Thoracic aorta (tissue), 2 donors: ENCODE data around the gene ADGRL3. TPM values are rescaled to one million over a fixed set of nuclear protein-coding genes. Genes with fewer than 3 reads are reported as not detected.

Source experiments
- ATAC-seq: fragments of 150-250 bp; one replicate; pipeline ENCODE4 v1.8.0; 2017; ENCODE audit warnings: low read depth; ENCODE audit not compliant: insufficient number of reproducible peaks, low FRiP score
- DNase-seq: peaks from one replicate; pipeline ENCODE4 v3.0.0-alpha.2; 2020; ENCODE audit warnings: low spot score
- H3K27ac ChIP-seq, 2 donors: fragments of 200-600 bp; sonication (generic); 1 replicate in 1 of 2; 2 replicates in 1 of 2; pipeline ENCODE4 v1.5.1; 2016; ENCODE audit warnings: mild to moderate bottlenecking in 2 of 2, moderate library complexity in 2 of 2
- H3K27me3 ChIP-seq: fragments of 200-600 bp; sonication (generic); replicated peaks from 2 replicates; pipeline ENCODE4 v1.6.0; 2016; ENCODE audit warnings: mild to moderate bottlenecking; ENCODE audit not compliant: insufficient read depth
- H3K36me3 ChIP-seq: fragments of 200-600 bp; sonication (generic); one replicate; pipeline ENCODE4 v1.5.1; 2016
- H3K4me1 ChIP-seq, 2 donors: fragments of 200-600 bp; sonication (generic); 1 replicate in 1 of 2; 2 replicates in 1 of 2; pipeline versions ENCODE4 v1.5.1 to v1.6.0; 2016; ENCODE audit warnings: low read depth in 2 of 2, mild to moderate bottlenecking in 1 of 2; ENCODE audit not compliant: control insufficient read depth in 1 of 2
- H3K4me3 ChIP-seq: fragments of 200-600 bp; sonication (generic); 2 replicates; pipeline ENCODE4 v1.5.1; 2016; ENCODE audit warnings: mild to moderate bottlenecking
- H3K9me3 ChIP-seq: fragments of 200-600 bp; sonication (generic); 2 replicates; pipeline ENCODE4 v1.5.1; 2016
- total RNA-seq, 2 donors: library from RNA; depleted of rRNA; stranded (reverse); fragments of >200 nt; gene quantifications; one replicate each; pipeline versions ENCODE4 v1.1.0 to v1.2.3, GENCODE V29; 2016
- TF ChIP-seq, protein P1 (sequence below): fragments of 200-600 bp; sonication (generic); IDR thresholded peaks from one replicate; pipeline ENCODE4 v1.5.1; 2019; ENCODE audit warnings: antibody characterized with exemption

The ADGRL3 gene
- total RNA-seq, 2 donors from 2014 or later = 17.5 to 18.1 TPM

DNA sequence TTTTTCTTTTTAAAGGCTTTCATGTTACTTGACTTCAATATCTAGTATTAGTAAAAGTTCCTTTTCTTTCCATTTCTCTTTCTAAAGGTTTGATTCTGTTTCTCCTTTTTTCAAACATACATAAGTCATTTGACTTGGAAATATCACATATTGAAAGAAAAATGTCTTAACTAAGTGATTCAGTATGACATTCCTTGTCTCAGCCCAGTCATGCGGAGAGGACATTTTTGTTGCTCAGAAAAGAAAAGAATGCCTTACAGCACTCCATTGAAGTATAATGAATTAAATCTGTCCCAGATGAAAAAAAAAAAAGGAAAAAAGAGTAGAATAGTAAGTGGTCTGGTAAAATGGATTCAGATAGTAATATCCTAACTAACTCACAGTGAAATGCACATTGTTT, 466.1 kb downstream of the ADGRL3 start:
- no peak for DNase-seq
- Histone ChIP-seq H3K27me3 (no peaks in the 10 kb centered on the region), H3K36me3 (no peaks in the 10 kb centered on the region), H3K9me3 (no peaks in the 10 kb centered on the region), H3K4me1 (no peaks in the 10 kb centered on the region), H3K27ac (no peak overlapping the region), H3K4me3 (no peak overlapping the region)
- ATAC-seq = no peak
- TF ChIP-seq, protein P1, sequence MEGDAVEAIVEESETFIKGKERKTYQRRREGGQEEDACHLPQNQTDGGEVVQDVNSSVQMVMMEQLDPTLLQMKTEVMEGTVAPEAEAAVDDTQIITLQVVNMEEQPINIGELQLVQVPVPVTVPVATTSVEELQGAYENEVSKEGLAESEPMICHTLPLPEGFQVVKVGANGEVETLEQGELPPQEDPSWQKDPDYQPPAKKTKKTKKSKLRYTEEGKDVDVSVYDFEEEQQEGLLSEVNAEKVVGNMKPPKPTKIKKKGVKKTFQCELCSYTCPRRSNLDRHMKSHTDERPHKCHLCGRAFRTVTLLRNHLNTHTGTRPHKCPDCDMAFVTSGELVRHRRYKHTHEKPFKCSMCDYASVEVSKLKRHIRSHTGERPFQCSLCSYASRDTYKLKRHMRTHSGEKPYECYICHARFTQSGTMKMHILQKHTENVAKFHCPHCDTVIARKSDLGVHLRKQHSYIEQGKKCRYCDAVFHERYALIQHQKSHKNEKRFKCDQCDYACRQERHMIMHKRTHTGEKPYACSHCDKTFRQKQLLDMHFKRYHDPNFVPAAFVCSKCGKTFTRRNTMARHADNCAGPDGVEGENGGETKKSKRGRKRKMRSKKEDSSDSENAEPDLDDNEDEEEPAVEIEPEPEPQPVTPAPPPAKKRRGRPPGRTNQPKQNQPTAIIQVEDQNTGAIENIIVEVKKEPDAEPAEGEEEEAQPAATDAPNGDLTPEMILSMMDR = no peak

DNA sequence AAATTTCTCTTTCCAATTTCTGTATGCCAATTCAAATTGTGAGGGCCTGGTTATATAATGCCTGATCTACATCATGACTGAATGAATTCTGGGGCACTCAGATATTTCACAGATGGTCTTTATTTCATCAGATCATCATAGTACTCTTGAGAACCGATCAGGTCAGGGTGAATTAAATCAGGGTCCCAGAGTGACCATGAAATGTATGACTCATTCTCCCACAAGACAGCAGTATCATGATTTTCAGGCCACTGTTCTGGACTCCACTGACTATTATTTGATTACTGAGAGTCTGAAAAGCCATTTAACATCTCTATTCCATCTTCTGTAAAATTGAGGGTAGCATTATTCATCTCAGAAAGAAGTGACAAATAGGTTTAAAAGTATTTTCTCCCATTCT, 471.5 kb downstream of the ADGRL3 start:
- no peaks in the 10 kb centered on the region for H3K9me3 ChIP-seq
- ATAC-seq (no peak), DNase-seq (no peak)
- TF ChIP-seq, protein P1 = no peak
- no peak overlapping the region for H3K27ac ChIP-seq
- H3K36me3 ChIP-seq = no peaks in the 10 kb centered on the region
- H3K4me3 ChIP-seq = no peak overlapping the region
- no peaks in the 10 kb centered on the region for H3K27me3 ChIP-seq
- no peaks in the 10 kb centered on the region for H3K4me1 ChIP-seq

DNA sequence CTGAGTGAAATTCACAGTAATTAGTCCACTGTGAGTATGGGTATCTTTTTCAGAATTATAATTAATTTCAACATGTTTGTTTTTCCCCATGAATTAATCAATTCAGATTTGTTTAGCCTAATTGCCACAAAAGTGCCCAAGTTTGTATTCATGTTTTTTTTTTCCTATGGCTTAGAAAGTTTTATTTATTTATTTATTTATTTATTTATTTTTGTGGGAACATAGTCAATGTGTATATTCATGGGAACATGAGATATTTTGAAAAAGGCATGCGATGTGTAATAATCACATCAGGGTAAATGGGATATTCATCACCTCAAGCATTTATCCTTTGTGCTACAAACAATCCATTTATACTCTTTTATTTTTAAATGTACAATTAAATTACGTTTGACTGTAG, 475.3 kb downstream of the ADGRL3 start:
- ATAC-seq (no peak), DNase-seq (no peak)
- no peaks in the 10 kb centered on the region for H3K27me3 ChIP-seq
- no peaks in the 10 kb centered on the region for H3K4me1 ChIP-seq
- H3K9me3 ChIP-seq = no peaks in the 10 kb centered on the region
- no peak overlapping the region for H3K27ac ChIP-seq
- H3K36me3 ChIP-seq = no peaks in the 10 kb centered on the region
- TF ChIP-seq, protein P1 = no peak
- no peak overlapping the region for H3K4me3 ChIP-seq

DNA sequence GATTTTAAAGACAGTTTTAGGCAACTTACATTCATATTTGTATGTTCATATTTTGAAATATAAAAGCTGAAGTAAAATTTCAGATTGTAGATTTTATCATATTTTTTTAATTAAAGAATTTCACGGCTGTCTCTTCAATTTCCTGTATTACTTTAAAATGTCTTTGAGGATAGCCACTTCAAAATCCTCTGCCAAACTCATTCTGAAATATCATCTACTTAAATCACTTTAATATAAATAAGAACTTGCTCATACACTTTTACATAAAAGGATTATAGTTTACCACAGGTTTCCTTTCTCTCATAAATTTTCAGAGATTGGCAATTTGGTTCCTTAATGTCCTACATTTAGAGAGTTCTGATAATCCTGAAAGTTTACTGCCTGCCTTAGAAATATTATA, 478.2 kb downstream of the ADGRL3 start:
- Histone ChIP-seq H3K9me3 (no peaks in the 10 kb centered on the region), H3K4me3 (no peak overlapping the region), H3K36me3 (no peaks in the 10 kb centered on the region), H3K4me1 (no peaks in the 10 kb centered on the region), H3K27ac (no peak overlapping the region), H3K27me3 (no peaks in the 10 kb centered on the region)
- TF ChIP-seq, protein P1 = no peak
- ATAC-seq (no peak), DNase-seq (no peak)

DNA sequence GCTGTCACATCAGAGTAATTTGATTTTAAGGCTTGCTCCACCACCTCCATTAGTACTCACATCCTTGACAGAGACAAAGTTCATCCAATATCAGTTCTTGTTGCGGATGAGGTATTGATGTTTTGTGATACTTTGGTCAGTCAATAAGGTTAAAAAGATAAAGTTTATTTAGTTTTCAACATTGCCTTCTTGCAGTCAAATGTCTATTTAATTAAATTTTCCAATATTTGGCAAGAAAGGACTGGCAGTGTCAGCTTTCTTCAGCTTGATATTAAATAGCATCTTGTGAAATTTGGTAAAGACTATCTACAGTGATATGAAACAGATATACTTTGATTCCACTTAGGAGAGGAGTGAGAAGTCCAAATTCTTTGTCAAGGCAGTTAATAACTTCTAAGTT, 493.4 kb downstream of the ADGRL3 start:
- H3K9me3 ChIP-seq = no peaks in the 10 kb centered on the region
- no peaks in the 10 kb centered on the region for H3K27me3 ChIP-seq
- no peaks in the 10 kb centered on the region for H3K36me3 ChIP-seq
- TF ChIP-seq, protein P1 = no peak
- no peak for DNase-seq
- no peak overlapping the region for H3K27ac ChIP-seq
- no peak for ATAC-seq
- no peaks in the 10 kb centered on the region for H3K4me1 ChIP-seq
- no peak overlapping the region for H3K4me3 ChIP-seq
